Activated effector memory CD4-positive, alpha-beta T cell treated with Interleukin-2 at 50 U/mL for 16 hours (primary cell): ENCODE measurements around the gene CACNA2D3.

Source experiments
- DNase-seq: peaks from one replicate; pipeline ENCODE4 v3.0.0-alpha.2; 2020

Gene CACNA2D3

DNA sequence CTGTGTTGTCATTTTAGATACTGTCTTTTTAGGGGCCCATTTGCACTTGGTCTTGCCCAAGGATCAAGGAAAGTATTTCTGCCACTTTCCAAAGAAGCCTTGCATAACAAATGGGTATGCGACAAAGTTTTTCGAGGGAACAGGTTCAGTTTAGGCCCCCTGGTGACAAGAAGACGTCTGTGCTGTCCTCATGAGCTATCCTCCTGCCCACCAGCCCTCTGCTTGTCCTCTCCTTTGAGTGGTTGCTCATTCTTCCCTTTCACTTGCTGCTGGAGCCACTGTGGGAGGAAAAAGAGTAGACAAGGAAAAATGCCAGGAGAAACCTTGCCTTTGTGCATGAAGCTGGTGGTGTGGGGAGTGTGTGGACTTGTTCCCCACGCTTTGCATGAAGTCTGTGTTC is 171.9 kb downstream of the CACNA2D3 start:
- no peak for DNase-seq

DNA sequence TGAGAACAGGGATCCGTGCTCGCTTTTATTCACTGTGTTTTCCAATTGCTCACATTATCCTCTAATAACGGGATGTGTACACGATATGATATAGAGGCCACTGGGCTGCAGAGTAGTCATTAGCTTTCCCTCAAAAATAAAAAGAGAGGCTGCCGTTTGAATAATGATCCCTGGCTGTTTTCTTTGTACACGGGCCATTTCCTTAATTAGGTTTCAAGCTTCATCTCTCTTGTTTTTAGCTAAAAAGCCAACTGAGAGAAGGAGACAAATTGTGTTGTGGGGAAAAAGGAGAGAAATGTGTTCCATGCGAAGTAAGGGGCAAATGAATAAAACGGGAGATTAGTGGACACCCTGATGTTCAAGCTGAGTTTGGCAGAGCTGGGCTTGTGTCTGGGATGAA is 174.2 kb downstream of the CACNA2D3 start:
- DNase-seq = no peak

GRCh38 chr3:54299169-54299935 is 177.0 kb downstream of the CACNA2D3 start:
- DNase-seq = no peak

DNA sequence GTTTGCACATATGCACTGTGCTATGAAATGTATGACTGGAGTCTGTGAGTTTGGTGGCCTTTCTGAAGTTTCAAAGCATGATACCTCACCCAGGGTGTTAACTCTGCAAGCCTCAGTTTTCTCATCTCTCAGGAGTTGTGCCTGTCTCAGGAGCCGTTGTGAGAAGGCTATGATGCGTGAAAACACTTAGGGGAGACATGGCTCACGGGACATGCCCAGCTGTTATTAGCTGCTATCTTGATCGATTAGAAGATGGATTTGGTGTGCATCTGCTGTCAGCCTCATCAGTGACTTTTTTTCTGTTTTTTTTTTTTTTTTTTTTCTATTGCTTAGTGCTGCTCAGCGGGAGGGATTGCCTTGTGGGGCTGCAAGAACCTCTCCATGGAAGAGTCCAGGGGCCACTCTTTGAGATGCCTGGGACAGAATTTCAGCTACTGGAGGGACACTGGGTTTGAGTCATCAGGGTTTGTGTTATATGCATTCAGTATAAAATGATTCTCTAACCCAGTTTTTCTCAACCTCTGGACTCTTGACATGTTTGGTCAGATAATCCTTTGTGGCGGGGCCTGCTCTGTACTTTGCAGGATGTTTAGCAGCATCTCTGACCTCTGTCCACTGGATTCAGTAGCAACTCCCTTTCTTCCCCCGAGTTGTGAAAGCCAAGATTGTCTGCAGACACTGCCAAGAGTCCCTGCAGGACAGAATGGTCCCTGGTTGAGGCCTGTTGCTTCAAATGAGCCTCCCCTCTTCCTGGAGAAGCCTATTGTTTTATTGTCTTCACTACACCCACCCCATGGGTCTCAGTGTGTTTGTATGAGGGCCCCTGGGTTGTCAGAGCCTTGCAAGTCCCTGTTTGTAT is 181.4 kb downstream of the CACNA2D3 start:
- DNase-seq = no peak

DNA sequence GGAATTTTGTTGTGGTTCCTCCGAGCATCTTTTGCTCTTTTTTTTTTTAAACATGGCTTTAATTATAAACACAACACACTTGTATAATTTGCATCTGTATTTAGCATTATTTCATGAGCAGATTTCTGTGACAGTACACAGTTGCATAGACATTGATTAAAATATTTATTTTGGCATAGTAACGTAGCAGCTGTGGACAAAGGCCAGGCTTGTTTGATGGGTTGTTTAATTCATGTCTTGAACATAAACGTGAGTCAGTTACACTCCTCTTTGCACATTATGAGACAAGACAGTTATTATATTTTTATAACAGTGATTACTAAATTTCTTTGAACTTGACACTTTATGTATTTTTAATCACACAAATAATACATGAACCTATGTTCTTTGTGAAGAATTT is 182.5 kb downstream of the CACNA2D3 start:
- no peak for DNase-seq

- no peak for DNase-seq
Observed at GRCh38 chr3:54305409-54306099, 183.2 kb downstream of the CACNA2D3 start.

GRCh38 chr3:54307566-54308180 is 185.3 kb downstream of the CACNA2D3 start:
- no peak for DNase-seq

DNA sequence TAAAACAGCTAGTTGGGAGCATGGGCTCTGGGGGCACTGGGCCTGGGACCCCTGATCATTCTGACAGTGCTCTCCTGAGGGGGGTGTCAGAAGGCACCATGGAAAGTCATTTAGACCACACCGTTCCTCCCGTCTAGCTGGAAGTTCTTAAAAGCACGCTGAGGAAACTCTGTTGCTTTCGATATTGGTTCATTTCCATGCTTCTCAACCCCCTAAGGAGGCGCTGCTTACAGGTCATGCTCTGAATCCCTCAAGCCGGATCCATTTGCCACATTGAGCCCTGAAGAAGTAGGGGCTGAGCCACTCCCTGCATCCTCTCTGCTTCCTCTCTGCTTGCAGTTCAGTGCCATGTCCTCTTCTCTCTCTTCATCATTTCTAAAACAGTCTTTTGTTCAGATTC is 187.2 kb downstream of the CACNA2D3 start:
- DNase-seq = no peak

- no peak for DNase-seq
Observed at GRCh38 chr3:54311211-54311747, 188.9 kb downstream of the CACNA2D3 start.

DNA sequence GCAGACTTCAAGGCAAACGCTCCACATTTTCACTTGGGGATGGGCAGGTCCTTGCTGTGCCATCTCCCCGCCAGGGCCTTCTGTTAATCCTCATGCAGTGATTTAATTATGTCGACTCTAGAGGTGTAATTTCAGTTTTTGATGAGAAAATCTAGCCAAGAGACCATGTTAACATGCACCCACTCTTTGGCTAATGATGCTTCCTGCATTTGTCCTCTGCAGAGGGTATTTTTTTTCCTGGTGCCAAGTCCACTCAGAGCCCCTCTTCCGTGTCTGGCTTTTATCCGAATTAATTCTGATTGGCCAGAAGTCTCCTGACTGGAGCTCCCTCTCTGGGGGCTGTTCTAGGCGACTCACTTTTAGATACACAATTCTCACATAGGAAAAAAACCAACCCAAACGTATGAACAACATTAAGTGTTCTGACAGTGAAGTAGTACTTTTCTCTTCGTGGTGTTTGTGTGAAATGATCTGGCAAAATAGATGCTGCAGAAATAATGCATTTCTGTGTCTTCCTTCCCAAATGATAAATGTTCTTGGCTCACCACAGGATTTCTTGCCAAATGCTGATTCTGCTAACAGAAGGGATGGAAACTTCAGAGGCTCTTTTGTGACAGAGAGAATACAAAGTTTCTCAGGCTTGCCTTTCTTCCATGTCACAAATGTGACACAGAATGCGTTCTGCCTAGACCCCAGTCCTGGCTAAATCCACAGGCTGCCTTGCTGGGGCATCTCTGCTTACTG is 190.0 kb downstream of the CACNA2D3 start:
- DNase-seq = no peak

GRCh38 chr3:54313418-54313817 is 191.1 kb downstream of the CACNA2D3 start:
- DNase-seq = no peak

DNA sequence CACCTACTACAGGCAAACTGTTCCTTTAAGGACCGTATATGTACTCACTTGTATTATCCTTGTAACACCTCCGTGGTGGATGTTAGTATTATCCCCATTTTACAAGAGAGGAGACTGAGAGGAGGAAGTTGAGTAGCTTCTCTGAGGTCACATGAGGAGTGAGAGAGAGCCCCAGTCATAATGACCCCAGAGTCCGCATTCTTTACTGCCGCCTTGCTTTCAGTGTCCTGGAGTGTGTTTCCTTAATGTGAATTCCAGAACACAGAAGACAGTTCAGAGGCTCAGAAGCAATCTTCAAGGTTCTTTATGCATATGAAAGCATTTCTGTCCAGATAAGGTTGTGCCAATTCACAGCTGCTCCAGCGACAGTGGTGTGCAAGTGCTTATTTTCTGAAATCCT is 199.2 kb downstream of the CACNA2D3 start:
- no peak for DNase-seq

GRCh38 chr3:54322354-54322753 is 200.0 kb downstream of the CACNA2D3 start:
- DNase-seq = no peak

GRCh38 chr3:54324103-54324502 is 201.8 kb downstream of the CACNA2D3 start:
- no peak for DNase-seq

GRCh38 chr3:54326951-54327350 is 204.6 kb downstream of the CACNA2D3 start:
- no peak for DNase-seq

DNA sequence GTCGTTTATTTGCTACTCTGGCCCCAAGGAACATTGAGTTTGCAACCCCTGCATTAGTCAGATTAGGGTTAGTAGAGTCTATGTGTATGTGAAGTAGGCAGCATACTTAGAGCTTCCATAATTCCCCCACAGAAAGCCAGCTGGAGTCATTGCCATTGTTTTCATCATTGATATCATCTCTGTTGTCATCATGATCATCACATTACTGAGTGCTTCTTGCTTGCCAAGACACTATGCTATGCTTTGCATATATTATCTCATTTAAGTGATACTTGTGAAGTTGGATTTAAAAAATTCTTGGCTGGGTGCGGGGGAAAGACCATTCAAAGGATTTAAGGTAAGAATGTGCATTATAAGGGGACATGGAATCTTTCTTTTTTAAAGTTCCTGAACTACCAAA is 209.0 kb downstream of the CACNA2D3 start:
- DNase-seq = no peak

- DNase-seq = no peak
Observed at GRCh38 chr3:54337846-54338245, 215.5 kb downstream of the CACNA2D3 start.

DNA sequence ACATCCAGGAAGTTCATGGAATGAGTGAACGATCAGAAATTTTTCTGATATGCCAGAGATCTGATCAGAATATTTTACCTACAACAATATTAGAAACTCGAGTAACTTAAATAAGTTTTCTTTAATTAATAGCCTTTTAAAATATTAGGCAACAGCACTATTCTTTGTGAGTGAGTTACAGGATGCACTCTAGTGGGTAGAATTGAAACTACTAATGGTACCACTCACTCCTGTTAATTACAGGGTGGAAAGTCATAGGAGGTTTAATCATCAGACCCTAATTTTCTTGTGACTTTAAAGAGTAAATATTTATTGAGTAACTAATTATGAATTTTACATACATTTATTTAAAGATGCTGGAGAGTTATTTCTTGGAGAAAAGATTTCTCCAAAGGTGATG is 217.3 kb downstream of the CACNA2D3 start:
- DNase-seq = no peak

DNA sequence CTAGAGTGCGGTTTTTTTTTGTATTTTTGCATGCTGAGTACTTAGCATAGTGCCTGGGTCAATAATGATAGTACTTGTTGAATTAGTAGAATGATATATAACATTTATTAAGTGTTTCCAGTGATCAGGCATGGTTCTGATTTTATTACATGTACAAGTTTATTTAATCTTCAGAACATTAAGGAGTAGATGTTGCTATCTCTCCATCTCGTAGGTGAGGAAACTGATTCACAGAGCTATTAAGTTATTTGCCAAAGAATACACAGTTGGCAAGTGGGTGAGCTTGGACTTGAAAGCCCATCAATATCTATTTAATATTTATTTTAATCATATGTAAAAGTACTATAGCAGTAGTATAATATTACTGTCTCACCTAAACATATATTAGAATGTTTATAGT is 219.5 kb downstream of the CACNA2D3 start:
- DNase-seq = no peak

DNA sequence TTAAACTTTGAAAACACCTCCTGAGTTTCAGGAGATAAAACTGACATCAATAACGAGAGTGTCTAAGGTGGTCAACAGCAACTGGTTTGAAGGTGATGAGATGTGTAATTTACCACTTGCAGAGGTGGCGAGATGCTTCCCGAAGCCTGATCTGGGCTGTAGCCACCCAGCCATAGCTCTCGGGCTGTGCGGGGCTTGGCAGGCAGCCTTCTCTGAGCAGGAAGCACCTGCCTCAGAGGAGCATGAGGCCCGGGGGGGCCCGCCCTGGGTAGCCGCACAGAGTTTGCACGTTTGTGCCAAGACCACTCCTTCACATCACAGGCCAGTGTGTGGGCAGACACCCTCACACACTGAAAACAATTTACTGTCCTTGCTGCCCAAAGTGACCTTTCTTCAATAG is 220.3 kb downstream of the CACNA2D3 start:
- no peak for DNase-seq

DNA sequence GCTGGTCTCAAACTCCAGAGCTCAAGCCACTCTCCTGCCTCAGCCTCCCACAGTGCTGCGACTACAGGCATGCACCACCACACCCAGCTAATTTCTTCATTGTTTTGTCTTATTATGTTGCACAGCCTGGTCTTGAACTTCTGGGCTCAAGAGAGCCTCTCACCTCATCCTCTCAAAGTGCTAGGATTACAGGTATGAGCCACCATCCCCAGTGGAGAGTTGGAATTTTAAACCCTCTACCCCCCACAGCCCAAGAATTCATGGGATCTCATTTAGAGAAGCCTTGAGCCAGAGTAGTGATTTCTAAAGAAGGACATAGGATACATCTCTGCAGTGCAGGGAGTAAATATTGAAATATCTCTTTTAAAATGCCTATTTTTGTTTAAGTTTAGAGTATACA is 221.1 kb downstream of the CACNA2D3 start:
- no peak for DNase-seq

DNA sequence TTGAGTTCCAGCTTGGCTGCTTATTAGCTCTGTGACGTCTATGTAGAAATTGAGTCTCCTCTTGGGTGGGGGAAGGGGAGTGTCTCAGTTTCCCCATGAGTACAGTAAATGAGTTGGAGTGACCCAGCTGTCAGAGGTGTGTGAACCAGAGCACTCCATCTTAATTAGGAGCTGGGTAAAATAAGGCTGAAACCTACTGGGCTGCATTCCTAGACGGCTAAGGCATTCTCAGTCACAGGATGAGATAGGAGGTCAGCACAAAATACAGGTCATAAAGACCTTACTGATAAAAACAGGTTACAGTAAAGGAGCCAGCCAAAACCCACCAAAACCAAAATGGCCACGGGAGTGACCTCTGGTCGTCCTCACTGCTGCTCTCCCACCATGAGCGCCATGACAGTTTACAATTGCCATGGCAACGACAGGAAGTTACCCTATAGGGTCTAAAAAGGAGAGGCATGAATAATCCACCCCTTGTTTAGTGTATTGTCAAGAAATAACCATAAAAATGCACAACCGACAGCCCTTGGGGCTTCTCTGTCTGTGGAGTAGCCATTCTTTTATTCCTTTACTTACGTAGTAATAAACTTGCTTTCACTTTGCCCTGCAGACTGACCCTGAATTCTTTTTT is 222.4 kb downstream of the CACNA2D3 start:
- no peak for DNase-seq
